ENCODE results near the gene ITGA2B. TPM values are rescaled to one million over a fixed set of nuclear protein-coding genes. Genes with fewer than 3 reads are reported as not detected.
A peak's percentile ranks its signal among the peaks of the same experiment; 100 is the strongest.

The ITGA2B gene
- total and polyA plus RNA-seq, 2 of the 13 experiments (the other 11 are each of a cell fraction or from before 2014, with no cell fraction given), result 0.38 to 1.1 TPM

- TF ChIP-seq ZNF589 (CRISPR knock-in tag; conservative IDR thresholded peaks at IDR 0.05) (no peak), SKI (IDR thresholded peaks at IDR 0.05; ENCODE audit: partially characterized antibody) (no peak), MEIS2 (CRISPR knock-in tag; IDR thresholded peaks at IDR 0.05) (no peak), ZFP1 (CRISPR knock-in tag; IDR thresholded peaks at IDR 0.05) (no peak), KLF12 (CRISPR knock-in tag; IDR thresholded peaks at IDR 0.05; ENCODE audit: borderline replicate concordance) (no peak), KDM5B (CRISPR knock-in tag; IDR thresholded peaks at IDR 0.05; ENCODE audit: borderline replicate concordance) (no peak), PAWR (CRISPR knock-in tag; IDR thresholded peaks at IDR 0.05; ENCODE audit: borderline replicate concordance) (no peak), ZNF282 (IDR thresholded peaks at IDR 0.05; ENCODE audit: partially characterized antibody) (no peak), IRF1 (CRISPR knock-in tag; IDR thresholded peaks at IDR 0.05; ENCODE audit: low read depth) (no peak), RARA (CRISPR knock-in tag; IDR thresholded peaks at IDR 0.05) (no peak), FOSL1 (CRISPR knock-in tag; IDR thresholded peaks at IDR 0.05; ENCODE audit: borderline replicate concordance) (no peak), HNRNPK (IDR thresholded peaks at IDR 0.05; ENCODE audit: low read depth, low read length, poor library complexity, severe bottlenecking) (peak; percentile 86), KIAA2018 (CRISPR knock-in tag; IDR thresholded peaks at IDR 0.05; ENCODE audit: borderline replicate concordance) (no peak), ZNF570 (CRISPR knock-in tag; IDR thresholded peaks at IDR 0.05; ENCODE audit: borderline replicate concordance) (no peak), CHD4 (IDR thresholded peaks at IDR 0.05; ENCODE audit: borderline replicate concordance, low read length) (no peak), ZNF770 (CRISPR knock-in tag; IDR thresholded peaks at IDR 0.05) (peak; percentile 12; the same call in 1 of the 2 replicates), TEAD2 (CRISPR knock-in tag; IDR thresholded peaks at IDR 0.05) (no peak), ZNF879 (CRISPR knock-in tag; IDR thresholded peaks at IDR 0.05) (no peak), PCBP1 (IDR thresholded peaks at IDR 0.05; ENCODE audit: borderline replicate concordance, low read depth, low read length) (no peak), ZMYM4 (CRISPR knock-in tag; IDR thresholded peaks at IDR 0.05) (0 out of 2 replicates have a peak, but pooled peaks have one; percentile 14)
Measured at GRCh38 chr17:44362949-44363612, 26.4 kb downstream of the ITGA2B start (continued).
